Measurements from ENCODE around the gene DCAF17.
"Not testable (repeated sequence)": the region's sequence is repeated elsewhere in the genome, so short reads cannot be mapped to it uniquely, and the experiment has no call there.

The DCAF17 gene

GRCh38 chr2:171460537-171460936 lies 26.5 kb downstream of the DCAF17 start:
- no peak for DNase-seq

GRCh38 chr2:171469176-171469575 lies 35.1 kb downstream of the DCAF17 start:
- no peak for DNase-seq

GRCh38 chr2:171470129-171470528 lies 36.1 kb downstream of the DCAF17 start:
- DNase-seq: no peak

GRCh38 chr2:171475979-171476378 lies 42.0 kb downstream of the DCAF17 start:
- no peak for DNase-seq

- peak; percentile 16 for DNase-seq
These were observed 44.3 kb downstream of the DCAF17 start for GRCh38 chr2:171478345-171478744.

- DNase-seq: no peak
These were observed 45.3 kb downstream of the DCAF17 start for GRCh38 chr2:171479154-171479814.

GRCh38 chr2:171480908-171481307 lies 46.9 kb downstream of the DCAF17 start:
- no peak for DNase-seq

GRCh38 chr2:171482308-171482707 lies 48.3 kb downstream of the DCAF17 start:
- no peak for DNase-seq

- no peak for DNase-seq
These were observed 48.9 kb downstream of the DCAF17 start for GRCh38 chr2:171482877-171483276.

- no peak for DNase-seq
These were observed 49.8 kb downstream of the DCAF17 start for GRCh38 chr2:171483793-171484192.

GRCh38 chr2:171485116-171485515 lies 51.1 kb downstream of the DCAF17 start:
- DNase-seq: no peak

GRCh38 chr2:171487201-171487600 lies 53.2 kb downstream of the DCAF17 start:
- DNase-seq: no peak

GRCh38 chr2:171487803-171488259 lies 53.8 kb downstream of the DCAF17 start:
- no peak for DNase-seq

GRCh38 chr2:171490577-171490976 lies 56.6 kb downstream of the DCAF17 start:
- no peak for DNase-seq

- DNase-seq: peak; percentile 37
These were observed 57.3 kb downstream of the DCAF17 start for GRCh38 chr2:171491292-171491691.

GRCh38 chr2:171492664-171493063 lies 58.6 kb downstream of the DCAF17 start:
- DNase-seq: no peak

GRCh38 chr2:171497664-171498063 lies 63.6 kb downstream of the DCAF17 start:
- DNase-seq: not testable (repeated sequence)

GRCh38 chr2:171505374-171505773 lies 71.3 kb downstream of the DCAF17 start:
- no peak for DNase-seq

- DNase-seq: no peak
These were observed 76.1 kb downstream of the DCAF17 start for GRCh38 chr2:171509945-171510731.

GRCh38 chr2:171512014-171512413 lies 78.0 kb downstream of the DCAF17 start:
- DNase-seq: peak; percentile 15

GRCh38 chr2:171512683-171513195 lies 78.7 kb downstream of the DCAF17 start:
- peak; percentile 53 for DNase-seq

- DNase-seq: peak; percentile 86
These were observed 79.7 kb downstream of the DCAF17 start for GRCh38 chr2:171513719-171514160.

GRCh38 chr2:171514908-171515582 lies 81.0 kb downstream of the DCAF17 start:
- DNase-seq: no peak

All from hematopoietic multipotent progenitor cell treated with erythropoietin and hydrocortisone succinate and interleukin-3 and kit ligand, for 4 days (in vitro differentiated cells).